GM12878 (cell line): ENCODE data around the gene WDR26. TPM values are rescaled to one million over a fixed set of nuclear protein-coding genes. Genes with fewer than 3 reads are reported as not detected.
"Not testable (repeated sequence)": the region's sequence is repeated elsewhere in the genome, so short reads cannot be mapped to it uniquely, and the experiment has no call there.

ENCODE experiments used
- ATAC-seq: fragments of 200-7000 bp; cut with Tn5 transposase; 3 replicates; pipeline ENCODE4 v1.9.1; 2020; ENCODE audit warnings: mild to moderate bottlenecking, moderate library complexity
- BruUV-seq: library from RNA; stranded (reverse); fragments of 400-500 nt; replicated peaks from 2 replicates; lab custom pipeline; 2021; lab: Mats Ljungman, UMichigan
- CTCF ChIA-PET: fragments of 300-600 bp; sonication (Branson Sonifier 250); formaldehyde crosslinking; extraction: SDS; loops from one replicate; lab custom pipeline; 2021; ENCODE audit warnings: inconsistent platforms; lab: Yijun Ruan, JAX
- POLR2A ChIA-PET: fragments of 350-600 bp; formaldehyde crosslinking; extraction: SDS; loops from one replicate; lab custom pipeline; 2021; ENCODE audit warnings: inconsistent platforms; lab: Charles Lee
- RAD21 ChIA-PET: fragments of 300-600 bp; sonication (Branson Sonifier 250); formaldehyde crosslinking; loops from one replicate; lab custom pipeline; 2023; ENCODE audit warnings: antibody characterized with exemption; ENCODE audit not compliant: unreplicated experiment; lab: Charles Lee
- SMC1A ChIA-PET: fragments of 300-600 bp; sonication (Branson Sonifier 250); formaldehyde crosslinking; loops from one replicate; lab custom pipeline; 2023; ENCODE audit not compliant: unreplicated experiment, uncharacterized antibody; lab: Charles Lee
- DNase-seq: peaks from one replicate; pipeline ENCODE4 v3.0.0-alpha.2; 2011; ENCODE audit warnings: low read depth, low spot score
- FAIRE-seq: peaks from 3 replicates; lab custom pipeline; 2011; peaks lifted over from hg19 to GRCh38; lab: Jason Lieb, UNC
- H2AFZ ChIP-seq: 2 replicates; pipeline ENCODE4 v1.6.0; 2011; ENCODE audit warnings: low read depth, low read length, control low read depth; ENCODE audit not compliant: control insufficient read depth
- H3K27ac ChIP-seq: 2 replicates; pipeline ENCODE4 v1.5.1; 2011; ENCODE audit warnings: control low read depth; ENCODE audit not compliant: control insufficient read depth, insufficient read depth
- H3K27me3 ChIP-seq, 2 experiments: replicated peaks in 1 of 2; 2 replicates each; pipeline versions ENCODE4 v1.6.0 to v1.6.1; 2011; ENCODE audit warnings: low read length in 1 of 2; ENCODE audit not compliant: control insufficient read depth in 2 of 2, insufficient read depth in 2 of 2
- H3K36me3 ChIP-seq, 2 experiments: 2 replicates each; pipeline ENCODE4 v1.5.1; 2011; ENCODE audit warnings: low read length in 1 of 2; ENCODE audit not compliant: control insufficient read depth in 2 of 2, insufficient read depth in 2 of 2
- H3K4me1 ChIP-seq: 2 replicates; pipeline ENCODE4 v1.6.1; 2011; ENCODE audit warnings: mild to moderate bottlenecking, low read length, moderate library complexity, mixed read lengths; ENCODE audit not compliant: control insufficient read depth, insufficient read depth
- H3K4me2 ChIP-seq: 2 replicates; pipeline ENCODE4 v1.6.0; 2011; ENCODE audit warnings: control low read depth; ENCODE audit not compliant: control insufficient read depth, insufficient read depth
- H3K4me3 ChIP-seq: fragments of 200-600 bp; sonication (generic); 2 replicates; pipeline ENCODE4 v1.5.1; 2016
- H3K79me2 ChIP-seq: 2 replicates; pipeline ENCODE4 v1.6.0; 2011; ENCODE audit warnings: low read length; ENCODE audit not compliant: control insufficient read depth, insufficient read depth
- H3K9ac ChIP-seq: 2 replicates; pipeline ENCODE4 v1.8.0; 2011; ENCODE audit warnings: low read length, control low read depth, mixed read lengths; ENCODE audit not compliant: control insufficient read depth, insufficient read depth
- H3K9me3 ChIP-seq: replicated peaks from 3 replicates; pipeline ENCODE4 v1.5.1; 2011; ENCODE audit warnings: mild to moderate bottlenecking, low read length; ENCODE audit not compliant: control insufficient read depth, insufficient read depth
- H4K20me1 ChIP-seq: 2 replicates; pipeline ENCODE4 v1.6.0; 2011; ENCODE audit not compliant: control insufficient read depth, insufficient read depth
- BHLHE40 ChIP-seq, 2 experiments: fragments of 450-650 bp in 1 of 2; IDR thresholded peaks; 2 replicates each; pipeline ENCODE4 v1.6.1; 2011 to 2017; ENCODE audit warnings: low read depth in 2 of 2, borderline replicate concordance in 1 of 2, improper control_type of control experiment in 1 of 2, low read length in 1 of 2, mild to moderate bottlenecking in 1 of 2
- CBFB ChIP-seq: IDR thresholded peaks from 2 replicates; pipeline ENCODE4 v1.6.1; 2016; ENCODE audit warnings: antibody characterized with exemption, low read depth
- SP1 ChIP-seq: IDR thresholded peaks from one replicate; pipeline ENCODE4 v1.6.1; 2011; ENCODE audit warnings: low read depth, low read length
- ZNF207 ChIP-seq: fragments of 450-650 bp; IDR thresholded peaks from 2 replicates; pipeline ENCODE4 v1.6.1; 2014; ENCODE audit warnings: antibody characterized with exemption, mild to moderate bottlenecking, borderline replicate concordance
- WGBS: methylation state at CpG from one replicate; pipeline ENCODE4 v1.1.6; 2016; ENCODE audit warnings: low lambda C conversion rate; ENCODE audit not compliant: insufficient replicate concordance, insufficient coverage; ENCODE audit errors: missing lambda C conversion rate; 5-methylcytosine and 5-hydroxymethylcytosine counted together
- in situ Hi-C: fragments of 300-500 bp; cut with MboI; formaldehyde crosslinking; loops from 9 replicates; pipeline ENCODE4 v1.14.3; 2018; ENCODE audit warnings: mixed read lengths
- intact Hi-C: fragments of 100-400 bp; cut with micrococcal nuclease; formaldehyde crosslinking; loops from one replicate; pipeline ENCODE4 v1.14.2; 2022; ENCODE audit not compliant: unreplicated experiment
- polyA plus RNA-seq, 11 experiments: library from polyadenylated mRNA; depleted of rRNA in 4 of 11; unstranded in 6 of 11; stranded (reverse) in 5 of 11; fragments of >200 nt; fragmentation: Nextera tagmentation in 4 of 11; fragmentation: Illumina TruSeq in 1 of 11; extraction: Ambion mirVana in 4 of 11; extraction: Trizol in 1 of 11; gene quantifications; 1 replicate in 1 of 11; 2 replicates in 10 of 11; pipeline versions ENCODE4 v1.2.1 to v1.2.3, GENCODE V29; 2011 to 2016; ENCODE audit warnings: inconsistent platforms in 2 of 11, missing spikeins in 2 of 11, low read depth in 1 of 11
- total RNA-seq, 4 experiments: library from RNA; depleted of rRNA in 3 of 4; stranded (reverse); fragments of >200 nt in 3 of 4; fragmentation: Illumina TruSeq in 1 of 4; extraction: Trizol in 1 of 4; gene quantifications; 2 replicates each; pipeline versions ENCODE4 v1.2.1 to v1.2.3, GENCODE V29; 2013 to 2021
- TF ChIP-seq, protein P1 (sequence below): fragments of 150-350 bp; IDR thresholded peaks from 2 replicates; pipeline ENCODE4 v1.6.1; 2014; ENCODE audit warnings: mild to moderate bottlenecking, low read depth, low read length

Gene WDR26
- total and polyA plus RNA-seq, 10 of the 15 experiments (the other 5 are each of a cell fraction or from before 2014, with no cell fraction given), result 6.6 to 47.0 (median 24.4) TPM

DNA sequence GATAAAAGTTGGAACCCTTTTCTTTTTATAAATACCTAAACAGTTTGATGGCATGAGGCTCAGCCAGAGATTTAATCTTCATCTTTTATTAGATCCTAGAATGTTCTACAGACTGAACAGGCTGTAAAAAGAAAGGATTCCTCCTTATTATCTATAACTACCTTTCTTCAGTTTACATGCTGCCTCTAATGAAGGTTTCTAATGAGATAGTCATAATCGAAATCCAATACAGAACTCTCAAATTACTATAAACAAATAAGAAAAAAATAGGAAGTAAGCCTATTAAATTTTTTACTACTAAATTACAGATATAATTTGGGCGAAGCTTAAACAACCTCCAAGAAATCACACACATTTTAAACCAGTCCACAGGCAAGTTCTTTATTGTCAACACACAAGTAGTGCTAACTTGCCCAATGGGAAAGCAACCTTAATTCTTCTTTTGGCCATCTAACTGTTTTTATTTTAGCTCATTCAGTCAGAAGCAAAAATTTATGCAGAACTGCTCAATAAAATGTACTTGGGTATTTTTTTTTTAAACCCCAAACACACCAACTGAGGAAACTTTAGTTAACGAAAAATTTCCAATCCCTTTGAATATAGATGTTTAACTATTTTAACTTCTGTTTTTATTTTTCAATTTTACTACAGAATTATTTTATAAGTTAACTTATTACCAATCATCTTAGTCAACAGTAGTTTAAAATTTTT lies 4.8 kb downstream of the WDR26 start (continued):
- no peak for TF ChIP-seq SP1
- no peak for TF ChIP-seq BHLHE40 (IDR thresholded peaks at IDR 0.05; ENCODE audit: borderline replicate concordance in 1 of 2, low read depth in 2 of 2, low read length in 1 of 2)
- TF ChIP-seq, protein P1, sequence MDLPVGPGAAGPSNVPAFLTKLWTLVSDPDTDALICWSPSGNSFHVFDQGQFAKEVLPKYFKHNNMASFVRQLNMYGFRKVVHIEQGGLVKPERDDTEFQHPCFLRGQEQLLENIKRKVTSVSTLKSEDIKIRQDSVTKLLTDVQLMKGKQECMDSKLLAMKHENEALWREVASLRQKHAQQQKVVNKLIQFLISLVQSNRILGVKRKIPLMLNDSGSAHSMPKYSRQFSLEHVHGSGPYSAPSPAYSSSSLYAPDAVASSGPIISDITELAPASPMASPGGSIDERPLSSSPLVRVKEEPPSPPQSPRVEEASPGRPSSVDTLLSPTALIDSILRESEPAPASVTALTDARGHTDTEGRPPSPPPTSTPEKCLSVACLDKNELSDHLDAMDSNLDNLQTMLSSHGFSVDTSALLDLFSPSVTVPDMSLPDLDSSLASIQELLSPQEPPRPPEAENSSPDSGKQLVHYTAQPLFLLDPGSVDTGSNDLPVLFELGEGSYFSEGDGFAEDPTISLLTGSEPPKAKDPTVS, result no peak
- no peak for TF ChIP-seq ZNF207
- no peak for TF ChIP-seq CBFB

DNA sequence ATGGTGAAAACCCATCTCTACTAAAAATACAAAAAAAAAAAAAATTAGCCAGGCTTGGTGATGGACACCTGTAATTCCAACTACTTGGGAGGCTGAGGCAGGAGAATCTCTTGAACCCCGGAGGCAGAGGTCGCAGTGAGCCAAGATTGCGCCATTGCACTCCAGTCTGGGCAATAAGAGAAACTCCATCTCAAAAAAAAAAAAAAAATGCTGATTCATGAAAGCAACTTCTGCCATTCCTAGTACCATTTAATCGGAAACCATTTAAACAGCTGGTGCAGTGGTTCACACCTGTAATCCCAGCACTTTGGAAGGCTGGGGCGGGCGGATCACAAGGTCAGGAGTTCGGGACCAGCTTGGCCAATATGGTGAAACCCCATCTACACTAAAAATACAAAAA lies 5.9 kb downstream of the WDR26 start:
- H3K4me2 ChIP-seq, H3K9me3 ChIP-seq, H4K20me1 ChIP-seq, H2AFZ ChIP-seq, H3K27ac ChIP-seq, FAIRE-seq, H3K9ac ChIP-seq, DNase-seq, in situ Hi-C loops, H3K4me3 ChIP-seq, ATAC-seq, H3K27me3 ChIP-seq, BruUV-seq: not testable (repeated sequence)
- ChIA-PET SMC1A (interaction anchor here (0.6 to 2.1 kb wide), 7 partner anchors 11 to 803 kb away, joined by 3 to 7 read pairs (median 4); no protein-coding TSS in a partner anchor), RAD21 (interaction anchor here (1.2 kb wide), 1 partner anchor 29 kb away, joined by 4 read pairs; no protein-coding TSS in a partner anchor), CTCF (interaction anchor here (0.6 to 7.7 kb wide), 3 partner anchors 29 to 820 kb away, joined by 3 to 48 read pairs (median 3); no protein-coding TSS in a partner anchor), POLR2A (interaction anchor here (0.6 to 0.9 kb wide), 2 partner anchors 29 to 44 kb away, joined by 4 to 7 read pairs; no protein-coding TSS in a partner anchor)
- H3K4me1 ChIP-seq, result peaks cover 13% of the 10 kb centered on the region
- H3K36me3 ChIP-seq, result peaks cover 0 to 16% of the 10 kb centered on the region in 2 experiments; a peak in 1 of 4 replicates
- whole genome bisulfite sequencing, result 100% methylated on average over 7 of the region's 7 CpGs
- H3K79me2 ChIP-seq, result peaks cover 60% of the 10 kb centered on the region
- intact Hi-C loops, result loop anchor here (5.0 kb wide), 1 partner anchor 41 kb away; no protein-coding TSS in a partner anchor
